ENCODE data around the gene RNF157.
"Not testable (repeated sequence)": the region's sequence is repeated elsewhere in the genome, so short reads cannot be mapped to it uniquely, and the experiment has no call there.

The RNF157 gene

GRCh38 chr17:76189741-76190140 is 50.6 kb downstream of the RNF157 start:
- DNase-seq (ENCODE audit: low read depth in 3 of 3), result no peak

GRCh38 chr17:76189247-76189646 is 51.0 kb downstream of the RNF157 start:
- no peak for DNase-seq (ENCODE audit: low read depth in 3 of 3)

- DNase-seq (ENCODE audit: low read depth in 3 of 3), result no peak
Observed at GRCh38 chr17:76188213-76189016, 51.9 kb downstream of the RNF157 start.

DNA sequence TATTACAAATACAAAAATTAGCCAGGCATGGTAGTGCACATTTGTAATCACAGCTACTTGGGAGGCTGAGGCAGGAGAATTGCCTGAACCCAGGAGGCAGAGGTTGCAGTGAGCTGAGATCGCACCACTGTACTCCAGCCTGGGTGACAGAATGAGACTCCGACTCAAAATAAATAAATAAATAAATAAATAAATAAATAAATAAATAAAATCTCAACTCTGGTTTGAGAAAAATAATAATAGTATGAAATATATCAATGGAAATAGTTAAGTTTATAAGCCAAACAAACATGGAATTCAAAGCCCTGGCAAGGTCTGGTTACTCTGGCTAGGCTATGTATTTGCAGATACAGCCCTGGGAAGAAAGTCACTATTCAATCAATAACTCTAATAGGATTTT is 53.5 kb downstream of the RNF157 start:
- DNase-seq (ENCODE audit: low read depth in 3 of 3), result not testable (repeated sequence)

DNA sequence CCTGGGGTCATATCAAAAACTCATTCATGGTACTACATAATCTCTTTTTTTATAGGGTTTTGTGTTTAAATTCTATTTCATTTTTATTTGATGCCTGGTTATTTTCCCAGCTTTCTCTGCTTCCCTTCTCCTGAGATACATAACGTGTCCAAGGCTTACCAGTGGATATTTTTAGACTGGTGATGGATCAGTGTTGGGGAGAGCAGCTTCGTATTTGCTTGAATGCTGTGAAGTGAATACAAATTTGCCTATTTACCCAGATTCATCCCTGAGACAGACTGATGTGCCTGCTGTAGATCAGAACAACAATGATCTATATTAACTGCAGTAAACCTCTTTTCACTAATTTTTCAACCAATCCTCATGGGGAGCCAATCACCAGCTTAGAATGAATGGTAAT is 56.0 kb downstream of the RNF157 start:
- no peak for DNase-seq (ENCODE audit: low read depth in 3 of 3)

- peak; percentile 86 to 97 (median 94) for DNase-seq (ENCODE audit: low read depth in 3 of 3)
Observed at GRCh38 chr17:76182016-76182764, 58.1 kb downstream of the RNF157 start.

DNA sequence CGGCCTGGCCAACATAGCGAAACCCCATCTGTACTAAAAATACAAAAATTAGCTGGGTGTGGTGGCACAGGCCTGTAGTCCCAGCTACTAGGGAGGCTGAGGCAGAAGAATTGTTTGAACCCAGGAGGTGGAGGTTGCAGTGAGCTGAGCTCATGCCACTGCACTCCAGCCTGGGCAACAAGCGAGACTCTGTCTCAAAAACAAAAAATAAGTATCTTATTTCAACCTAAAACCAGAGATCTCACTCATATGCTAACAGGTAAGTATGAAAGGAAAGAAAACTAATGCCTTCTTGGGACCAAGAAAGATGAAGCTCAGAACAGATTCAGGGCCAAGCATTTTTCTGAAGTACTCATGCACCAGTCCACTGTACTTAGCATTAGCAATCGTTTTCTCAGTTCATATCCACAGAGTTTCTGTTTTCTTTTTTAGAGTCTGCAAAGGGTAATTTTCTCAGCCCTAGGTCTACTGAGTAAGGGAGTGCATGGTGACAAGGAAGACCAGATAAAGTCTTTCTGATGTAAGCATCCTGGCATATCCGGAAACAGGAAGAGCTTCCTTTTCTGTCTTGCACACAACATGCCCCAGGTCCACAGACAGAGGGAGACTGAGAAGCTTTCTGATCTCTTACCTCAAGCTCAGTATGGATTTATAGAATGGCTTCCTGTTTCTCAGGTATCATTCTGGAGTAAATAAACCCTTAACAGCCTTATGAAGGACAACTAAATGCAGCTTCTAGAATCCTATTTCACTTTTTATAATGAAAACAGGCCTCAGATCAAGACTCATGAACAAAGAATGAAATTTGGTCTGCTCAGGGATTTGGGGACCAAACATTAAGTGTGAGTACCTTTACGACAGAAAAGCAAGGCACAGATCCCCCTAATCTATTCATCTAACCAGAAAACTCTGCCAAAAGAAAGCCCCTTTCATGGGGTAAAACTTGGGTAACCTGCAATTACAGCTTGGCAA is 60.5 kb downstream of the RNF157 start:
- DNase-seq (ENCODE audit: low read depth in 3 of 3), result no peak

GRCh38 chr17:76178124-76178523 is 62.2 kb downstream of the RNF157 start:
- no peak for DNase-seq (ENCODE audit: low read depth in 3 of 3)

- no peak for DNase-seq (ENCODE audit: low read depth in 3 of 3)
Observed at GRCh38 chr17:76176701-76177574, 63.4 kb downstream of the RNF157 start.

DNA sequence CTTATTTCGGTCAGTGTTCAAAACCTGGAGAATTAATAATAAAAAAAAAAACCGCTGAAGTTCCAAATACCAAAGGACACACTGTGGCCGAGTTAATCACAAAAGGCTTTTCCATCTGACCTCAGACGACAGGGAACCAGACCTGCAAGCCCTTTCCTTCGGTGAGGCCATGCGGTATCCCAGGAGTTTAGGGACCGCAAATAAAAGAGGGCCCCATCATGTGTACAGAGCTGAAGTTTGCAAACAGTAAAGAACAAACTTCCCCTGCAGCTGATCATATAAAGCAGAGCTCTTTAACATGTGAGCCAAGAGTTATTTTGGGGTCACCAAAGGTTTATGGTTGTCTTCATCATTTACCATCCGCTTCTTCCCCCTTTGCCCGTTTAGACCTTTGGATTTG is 66.3 kb downstream of the RNF157 start:
- no peak for DNase-seq (ENCODE audit: low read depth in 3 of 3)

DNA sequence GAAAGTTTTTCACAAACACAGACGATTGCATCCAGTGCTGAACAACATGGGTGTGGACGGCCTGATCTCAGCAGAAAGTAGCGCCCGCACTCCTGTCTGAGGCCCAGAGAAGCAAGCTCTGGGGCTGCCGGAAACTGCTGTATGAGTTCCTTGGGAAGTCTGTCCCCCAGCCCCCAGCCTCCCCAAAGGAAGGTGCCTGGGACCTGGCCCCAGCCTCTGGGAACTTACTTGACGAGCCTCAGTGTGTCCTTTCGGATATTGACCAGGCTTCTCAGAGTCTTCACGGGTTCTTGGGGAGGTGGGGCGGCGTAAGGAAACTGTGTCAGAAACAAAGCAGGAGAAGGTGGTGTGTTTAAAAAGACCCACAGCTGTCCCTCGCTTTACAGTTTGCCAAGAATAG is 66.8 kb downstream of the RNF157 start:
- DNase-seq (ENCODE audit: low read depth in 3 of 3), result no peak

GRCh38 chr17:76171706-76172105 is 68.6 kb downstream of the RNF157 start:
- DNase-seq (ENCODE audit: low read depth in 3 of 3), result no peak

DNA sequence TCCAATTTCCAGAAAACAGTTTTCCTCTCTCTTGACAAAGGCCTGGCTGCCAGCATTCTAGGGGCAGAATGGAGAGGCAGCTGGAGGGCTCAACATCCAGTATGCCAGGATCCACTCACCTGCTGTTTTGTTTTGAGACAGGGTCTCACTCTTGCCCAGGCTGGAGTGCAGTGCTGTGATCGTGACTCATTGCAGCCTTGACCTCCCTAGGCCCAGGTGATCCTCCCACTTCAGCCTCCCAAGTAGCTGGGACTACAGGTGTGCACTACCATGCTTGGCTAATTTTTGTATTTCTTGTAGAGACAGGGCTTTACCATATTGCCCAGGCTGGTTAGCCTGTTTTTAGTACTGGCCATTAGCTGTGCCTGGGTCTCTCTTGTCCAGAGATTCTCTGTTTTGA is 70.2 kb downstream of the RNF157 start:
- no peak for DNase-seq (ENCODE audit: low read depth in 3 of 3)

DNA sequence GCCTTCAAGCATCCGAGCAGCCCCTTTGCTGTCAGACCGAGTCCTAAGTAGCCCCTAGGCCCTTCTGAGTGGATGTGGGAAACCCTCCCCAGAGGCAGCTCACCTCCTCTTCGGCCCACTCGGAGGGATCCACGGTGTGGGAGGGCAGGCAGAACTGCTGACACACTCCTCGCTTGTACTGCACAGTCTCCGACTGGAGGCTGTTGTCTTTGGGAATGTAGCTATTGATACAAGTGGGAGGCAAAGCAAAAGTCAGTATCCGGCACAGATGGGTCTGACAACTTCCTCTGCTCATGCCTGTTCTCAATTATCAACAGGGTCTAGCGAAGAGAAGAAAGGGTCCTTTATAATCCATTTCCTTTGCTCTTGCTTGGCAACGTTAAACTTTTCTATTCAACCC is 73.4 kb downstream of the RNF157 start:
- no peak for DNase-seq (ENCODE audit: low read depth in 3 of 3)

DNA sequence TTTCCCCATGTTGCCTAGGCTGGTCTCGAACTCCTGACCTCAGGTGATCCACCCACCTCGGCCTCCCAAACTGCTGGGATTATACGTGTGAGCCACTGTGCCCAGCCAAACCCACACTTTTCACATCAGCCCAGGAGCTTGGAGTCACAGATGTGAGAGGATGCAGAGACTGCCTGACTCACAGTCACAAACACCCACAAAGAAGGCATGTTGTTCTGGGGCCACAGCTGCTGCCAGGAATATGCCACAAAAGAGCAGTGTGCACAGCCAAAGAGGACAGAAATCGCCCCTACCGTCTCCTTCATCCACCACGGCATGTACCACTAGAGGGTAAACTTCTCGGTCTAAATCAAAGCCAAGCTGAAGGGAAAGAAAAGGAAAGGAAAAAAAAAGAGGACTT is 74.1 kb downstream of the RNF157 start:
- no peak for DNase-seq (ENCODE audit: low read depth in 3 of 3)

DNA sequence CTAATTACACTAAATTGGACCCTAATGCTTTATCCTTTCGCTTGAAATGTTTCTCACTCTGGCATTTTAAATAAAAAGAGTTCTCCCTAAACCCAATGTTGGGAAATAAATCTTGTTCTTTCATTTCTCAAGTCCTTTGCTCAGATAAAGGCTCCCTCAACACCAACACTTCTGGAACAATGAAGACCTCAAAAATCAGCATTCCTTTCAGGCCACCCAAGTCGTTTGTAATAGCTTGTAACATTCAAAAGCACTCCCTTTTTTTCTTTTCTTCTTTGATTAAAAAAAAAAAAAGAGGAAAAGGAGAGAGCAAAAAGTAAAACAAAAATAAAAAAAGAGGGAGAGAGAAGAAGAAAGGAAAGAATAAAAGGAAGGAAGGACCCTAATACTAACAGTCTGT is 76.0 kb downstream of the RNF157 start:
- DNase-seq (ENCODE audit: low read depth in 3 of 3), result no peak

- no peak for DNase-seq (ENCODE audit: low read depth in 3 of 3)
Observed at GRCh38 chr17:76163919-76164318, 76.4 kb downstream of the RNF157 start.

DNA sequence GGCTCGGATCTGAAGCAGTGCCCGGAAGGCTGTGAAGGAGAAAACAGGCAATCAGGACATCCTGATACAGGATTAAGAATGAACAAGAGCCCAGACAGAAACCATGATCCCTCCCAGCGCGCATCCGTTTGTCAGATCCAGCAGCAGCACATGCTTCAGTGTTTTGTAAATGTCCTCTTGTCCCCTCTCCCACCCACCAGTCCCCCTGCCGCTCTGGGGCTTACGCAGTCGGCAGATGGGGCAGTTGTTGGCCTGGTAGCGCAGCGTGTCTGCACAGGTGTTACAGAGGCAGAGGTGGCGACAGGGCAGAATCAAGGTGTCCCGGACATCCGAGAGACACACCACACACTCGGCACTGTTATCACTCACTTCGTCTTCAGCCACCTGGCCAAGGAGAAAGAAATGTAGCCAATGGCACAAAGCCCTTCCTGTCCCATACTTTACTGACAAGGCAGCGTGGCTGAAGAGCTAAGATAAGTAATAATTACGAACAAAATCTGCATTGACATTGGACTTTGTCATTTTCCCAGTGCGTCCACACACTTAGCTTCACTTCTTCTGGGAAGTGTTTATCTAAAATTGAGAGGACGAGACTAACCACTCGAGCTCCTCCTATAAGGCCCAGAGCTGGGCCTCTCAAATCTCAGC is 78.5 kb downstream of the RNF157 start:
- no peak for DNase-seq (ENCODE audit: low read depth in 3 of 3)

DNA sequence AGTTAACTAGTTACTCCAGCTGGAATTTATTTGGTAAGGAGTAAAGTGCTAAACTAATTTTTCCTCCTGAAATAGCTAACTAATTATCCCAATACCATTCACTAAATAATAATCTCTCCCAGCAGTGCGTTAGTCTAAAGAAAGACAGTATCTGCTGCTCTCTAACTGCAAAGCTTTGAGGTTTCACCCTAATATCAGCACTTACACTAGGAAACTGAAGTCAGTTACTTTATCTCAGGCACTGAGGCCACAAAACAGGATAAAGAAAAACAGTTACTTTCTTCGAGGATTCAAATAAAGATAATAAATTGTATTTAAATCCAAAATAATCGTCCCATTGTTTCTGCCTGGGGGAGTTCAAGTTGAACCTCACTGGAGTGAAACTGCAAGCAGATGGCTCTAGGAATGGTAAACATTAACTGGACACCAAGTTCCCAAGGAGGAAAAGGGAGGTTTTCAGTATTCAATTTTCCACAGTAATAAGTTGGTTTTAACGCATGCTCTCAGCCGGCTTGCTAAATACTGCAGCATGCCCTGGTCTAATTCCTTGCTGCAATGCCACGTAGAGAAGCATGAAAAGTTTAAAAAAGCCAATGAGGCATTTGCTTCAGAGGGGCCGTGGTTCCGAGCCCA is 79.3 kb downstream of the RNF157 start:
- no peak for DNase-seq (ENCODE audit: low read depth in 3 of 3)

DNA sequence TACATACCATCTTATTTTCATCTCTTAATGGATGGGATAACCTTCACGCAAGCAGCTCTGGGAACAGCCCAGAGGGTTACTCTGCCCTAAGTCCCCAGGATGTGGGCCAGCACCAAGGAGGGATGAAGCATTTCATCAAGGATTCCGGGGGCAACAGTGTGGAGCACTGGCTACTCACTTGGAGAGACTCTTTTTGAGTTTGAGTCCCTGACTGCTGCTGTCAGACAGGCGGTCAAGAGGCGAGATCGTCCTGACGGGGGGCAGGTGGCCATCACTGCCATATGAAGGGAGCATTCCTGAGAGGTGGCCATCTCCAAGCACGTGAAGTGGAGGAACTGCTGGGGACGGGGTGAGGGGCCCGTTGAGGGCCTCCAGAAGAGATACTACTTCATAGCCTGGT is 81.1 kb downstream of the RNF157 start:
- DNase-seq (ENCODE audit: low read depth in 3 of 3), result no peak
